ENCODE results near the gene SLC27A1. TPM values are rescaled to one million over a fixed set of nuclear protein-coding genes. Genes with fewer than 3 reads are reported as not detected.
A peak's percentile ranks its signal among the peaks of the same experiment; 100 is the strongest.

The SLC27A1 gene
- total and polyA plus RNA-seq, 9 of the 15 experiments (the other 6 are each of a cell fraction or from before 2014, with no cell fraction given), result 0.06 to 3.0 (median 1.1) TPM

GRCh38 chr19:17555480-17555928 is 85.2 kb downstream of the SLC27A1 start, which contains the start of gene COLGALT1 (continued):
- TF ChIP-seq ZBTB40 (IDR thresholded peaks at IDR 0.05), result no peak; the same call in 1 of the 2 replicates
- no peak for TF ChIP-seq ZBTB40 (CRISPR knock-in tag; IDR thresholded peaks at IDR 0.05)
- no peak for TF ChIP-seq NBN (IDR thresholded peaks at IDR 0.05; ENCODE audit: low read depth)
- TF ChIP-seq GTF2A2 (tag; IDR thresholded peaks at IDR 0.05), result no peak
- TF ChIP-seq CBX8 (IDR thresholded peaks at IDR 0.05; ENCODE audit: borderline replicate concordance, extremely low read depth, low read depth, low read length, poor library complexity, severe bottlenecking), result no peak
- TF ChIP-seq ZNF79 (CRISPR knock-in tag; IDR thresholded peaks at IDR 0.05; ENCODE audit: low read depth), result no peak
- peak; percentile 95 for TF ChIP-seq JUND (IDR thresholded peaks at IDR 0.05; ENCODE audit: borderline replicate concordance, low read depth, low read length)
- peak; percentile 93 for TF ChIP-seq JUND (tag; IDR thresholded peaks at IDR 0.05; ENCODE audit: borderline replicate concordance, low read depth, low read length)
- TF ChIP-seq ZNF644 (tag; IDR thresholded peaks at IDR 0.05; ENCODE audit: low read depth), result no peak
- TF ChIP-seq ETS2 (tag; IDR thresholded peaks at IDR 0.05; ENCODE audit: borderline replicate concordance, poor library complexity, severe bottlenecking), result no peak
- TF ChIP-seq VEZF1 (CRISPR knock-in tag; IDR thresholded peaks at IDR 0.05), result peak; percentile 90
- TF ChIP-seq IRF1 (CRISPR knock-in tag; IDR thresholded peaks at IDR 0.05; ENCODE audit: borderline replicate concordance), result no peak
- TF ChIP-seq KDM5B (IDR thresholded peaks at IDR 0.05; ENCODE audit: insufficient replicate concordance, low read depth, low read length), result peak; percentile 34
- TF ChIP-seq PRMT5 (CRISPR knock-in tag; IDR thresholded peaks at IDR 0.05), result no peak
- no peak for TF ChIP-seq CBFA2T3 (IDR thresholded peaks at IDR 0.05)
- TF ChIP-seq MYC (IDR thresholded peaks at IDR 0.05; ENCODE audit: low read depth, low read length), result peak; percentile 77; the same call in 1 of the 2 replicates
- TF ChIP-seq MYC (CRISPR knock-in tag; IDR thresholded peaks at IDR 0.05; ENCODE audit: borderline replicate concordance, low read depth), result no peak
